ENCODE data around the gene PGC. TPM values are rescaled to one million over a fixed set of nuclear protein-coding genes. Genes with fewer than 3 reads are reported as not detected.

PGC gene
- total and polyA plus RNA-seq, 2 donors (not counting 1 experiment from before 2014, with no cell fraction given), result not detected

GRCh38 chr6:41702771-41703494, 44.3 kb downstream of the PGC start:
- Mint-ChIP-seq H3K9me3 (ENCODE audit: insufficient read depth) (no peaks in the 10 kb centered on the region), H3K4me3 (peak overlapping the region; percentile 27), H3K27ac (peak overlapping the region; percentile 100), H3K27me3 (no peaks in the 10 kb centered on the region), H3K4me1 (peaks cover 95% of the 10 kb centered on the region)
- intact Hi-C loops (cut with micrococcal nuclease), result loop anchor here (10.0 kb wide), 1 partner anchor 192 kb away; the partner anchor contains the start of gene USP49
- 92% methylated on average over 12 of the region's 14 CpGs for WGBS (ENCODE audit: insufficient coverage)
- H3K9me3 ChIP-seq (ENCODE audit: control extremely low read depth in 1 of 3, control insufficient read depth in 2 of 3, insufficient read depth in 1 of 3, low read length in 2 of 3), result peaks cover 0 to 7% (median 0%) of the 10 kb centered on the region in 3 donors
- no peak overlapping the region for H2AFZ ChIP-seq (ENCODE audit: insufficient read depth, low read depth, low read length, poor library complexity, severe bottlenecking)
- H4K20me1 ChIP-seq (ENCODE audit: control insufficient read depth, insufficient read depth, low read length, poor library complexity, severe bottlenecking), result peaks cover 49% of the 10 kb centered on the region
- peak overlapping the region in 1 of 2 donors; percentile 96 for H3K27ac ChIP-seq (ENCODE audit: low read length in 2 of 2)
- H3K27me3 ChIP-seq (replicated peaks in 1 of 4; ENCODE audit: control extremely low read depth in 1 of 4, control insufficient read depth in 3 of 4, insufficient read depth in 4 of 4, low read length in 3 of 4), result no peaks in the 10 kb centered on the region
- TF ChIP-seq EZH2 (IDR thresholded peaks at IDR 0.05; ENCODE audit: borderline replicate concordance, insufficient read depth, low read depth, low read length, poor library complexity, severe bottlenecking) (no peak), CTCF (IDR thresholded peaks at IDR 0.05) (no peak)
- H3K4me1 ChIP-seq (ENCODE audit: control insufficient read depth in 2 of 2, insufficient read depth in 2 of 2, low read length in 2 of 2), result peaks cover 80 to 91% of the 10 kb centered on the region in 2 donors
- H3K4me2 ChIP-seq (replicated peaks; ENCODE audit: low read depth, low read length, poor library complexity, severe bottlenecking), result peak overlapping the region; percentile 82
- H3K79me2 ChIP-seq (ENCODE audit: control insufficient read depth, insufficient read depth, low read length), result peaks cover 95% of the 10 kb centered on the region
- ChIA-PET POLR2A (interaction anchor here (11.0 kb wide), 1 partner anchor 29 kb away, joined by 342 read pairs; the partner anchor contains the start of gene TFEB), CTCF (interaction anchor here (5.5 to 8.3 kb wide), 3 partner anchors 16 to 31 kb away, joined by 86 to 303 read pairs (median 176); partner anchors contain the start of gene TFEB)
- peaks cover 0 to 46% of the 10 kb centered on the region in 2 experiments for H3K36me3 ChIP-seq (replicated peaks in 1 of 2; ENCODE audit: control extremely low read depth in 1 of 2, control insufficient read depth in 1 of 2, extremely low read depth in 1 of 2, insufficient read depth in 2 of 2, low read length in 1 of 2)
- no peak overlapping the region for H3K9ac ChIP-seq (ENCODE audit: low read length)
- ATAC-seq (ENCODE audit: low read depth) (no peak), DNase-seq (no peak)
- H3K4me3 ChIP-seq (ENCODE audit: control extremely low read depth in 1 of 5, extremely low read depth in 1 of 5, insufficient read depth in 1 of 5, low read depth in 2 of 5, low read length in 4 of 5), result no peak overlapping the region
